HCT116 (cell line): ENCODE data around the gene KNDC1.

Experiments
- CTCF ChIP-seq, 3 experiments: fragments of 200-600 bp in 1 of 3; sonication (generic) in 1 of 3; IDR thresholded peaks in 2 of 3; conservative IDR thresholded peaks in 1 of 3; 2 replicates each; pipeline ENCODE4 v1.5.1; 2012 to 2017; ENCODE audit warnings: low read depth in 2 of 3, low read length in 2 of 3, antibody characterized with exemption in 1 of 3, borderline replicate concordance in 1 of 3, control low read depth in 1 of 3, mild to moderate bottlenecking in 1 of 3, mixed read lengths in 1 of 3, mixed run types in 1 of 3, moderate library complexity in 1 of 3; ENCODE audit not compliant: insufficient read depth in 1 of 3
- ELF1 ChIP-seq: IDR thresholded peaks from 2 replicates; pipeline ENCODE4 v1.6.1; 2012; ENCODE audit warnings: low read depth, borderline replicate concordance
- EZH2 ChIP-seq: fragments of 200-600 bp; sonication (generic); IDR thresholded peaks from 2 replicates; pipeline ENCODE4 v1.6.1; 2017; ENCODE audit warnings: antibody characterized with exemption, mixed run types
- EZH2phosphoT487 ChIP-seq: fragments of 200-600 bp; IDR thresholded peaks from 2 replicates; pipeline ENCODE4 v1.6.1; 2018; ENCODE audit warnings: antibody characterized with exemption, borderline replicate concordance
- POLR2A ChIP-seq: IDR thresholded peaks from 2 replicates; pipeline ENCODE4 v1.7.0; 2011; ENCODE audit warnings: borderline replicate concordance; ENCODE audit not compliant: insufficient read depth, insufficient read length; ENCODE audit errors: extremely low read depth
- POLR2AphosphoS5 ChIP-seq: IDR thresholded peaks from 2 replicates; pipeline ENCODE4 v1.6.1; 2011; ENCODE audit warnings: mild to moderate bottlenecking, low read depth, low read length, moderate library complexity
- RAD21 ChIP-seq: IDR thresholded peaks from 2 replicates; pipeline ENCODE4 v1.6.1; 2012; ENCODE audit warnings: low read depth, mild to moderate bottlenecking
- REST ChIP-seq: IDR thresholded peaks from 2 replicates; pipeline ENCODE4 v1.6.1; 2012; ENCODE audit warnings: low read depth
- SP1 ChIP-seq: IDR thresholded peaks from 2 replicates; pipeline ENCODE4 v1.6.1; 2012; ENCODE audit warnings: low read depth
- SRF ChIP-seq: IDR thresholded peaks from 2 replicates; pipeline ENCODE4 v1.6.1; 2012; ENCODE audit warnings: low read depth
- YY1 ChIP-seq: IDR thresholded peaks from 2 replicates; pipeline ENCODE4 v1.6.1; 2011; ENCODE audit warnings: low read length, low read depth, moderate library complexity, mild to moderate bottlenecking; ENCODE audit not compliant: insufficient replicate concordance; ENCODE audit errors: extremely low read depth
- ZFX ChIP-seq: fragments of 450-650 bp; IDR thresholded peaks from 2 replicates; pipeline ENCODE4 v1.6.1; 2017
- ZNF274 ChIP-seq: fragments of 200-500 bp; sonication (Bioruptor generic); IDR thresholded peaks from 2 replicates; pipeline ENCODE4 v1.6.1; 2014; ENCODE audit warnings: mild to moderate bottlenecking, low read depth, low read length, inconsistent platforms
- TF ChIP-seq, protein P1 (sequence below): IDR thresholded peaks from 2 replicates; pipeline ENCODE4 v1.6.1; 2011; ENCODE audit warnings: mild to moderate bottlenecking, low read length, moderate library complexity; ENCODE audit not compliant: insufficient replicate concordance; ENCODE audit errors: extremely low read depth

DNA sequence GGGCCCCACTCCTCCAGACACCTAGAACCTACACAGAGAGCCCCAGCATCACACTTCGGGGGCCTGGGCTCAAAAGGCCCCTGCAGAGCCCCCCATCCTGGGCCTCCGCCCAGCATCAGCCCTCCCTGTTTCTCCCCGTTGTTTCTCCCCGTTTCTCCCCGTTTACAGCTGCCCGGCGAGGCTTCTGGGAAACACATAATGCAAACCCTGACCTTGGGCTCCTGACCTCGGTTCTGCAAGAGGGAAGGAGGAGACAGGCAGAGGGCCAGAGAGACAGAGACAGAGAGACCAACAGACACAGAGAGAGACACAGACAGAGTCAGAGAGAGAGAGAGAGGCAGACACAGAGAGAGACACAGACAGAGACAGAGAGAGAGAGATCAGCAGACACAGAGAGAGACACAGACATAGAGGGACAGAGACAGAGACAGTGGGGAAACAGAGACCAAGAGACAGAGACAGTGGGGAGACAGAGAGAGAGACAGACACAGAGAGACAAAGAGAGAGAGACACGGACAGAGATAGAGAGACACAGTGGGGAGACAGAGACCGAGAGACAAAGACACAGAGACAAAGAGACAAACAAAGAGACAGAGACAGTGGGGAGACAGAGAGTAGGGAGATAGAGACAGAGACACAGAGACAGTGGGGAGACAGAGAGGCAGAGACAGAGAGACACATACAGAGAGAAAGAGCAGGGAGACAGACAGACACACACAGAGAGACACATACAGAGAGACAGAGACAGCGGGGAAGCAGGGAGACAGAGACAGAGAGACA is 90.1 kb downstream of the KNDC1 start:
- no peak for TF ChIP-seq RAD21
- no peak for TF ChIP-seq CTCF (IDR thresholded peaks at IDR 0.05 in 2 of 3, conservative IDR thresholded peaks at IDR 0.05 in 1 of 3; ENCODE audit: borderline replicate concordance in 1 of 3, insufficient read depth in 1 of 3, low read depth in 2 of 3, low read length in 2 of 3)
- no peak for TF ChIP-seq ZNF274
- TF ChIP-seq REST: no peak
- no peak for TF ChIP-seq SRF
- no peak for TF ChIP-seq EZH2
- no peak for TF ChIP-seq ZFX
- no peak for TF ChIP-seq POLR2A
- no peak for TF ChIP-seq ELF1
- TF ChIP-seq SP1: no peak
- TF ChIP-seq, protein P1, sequence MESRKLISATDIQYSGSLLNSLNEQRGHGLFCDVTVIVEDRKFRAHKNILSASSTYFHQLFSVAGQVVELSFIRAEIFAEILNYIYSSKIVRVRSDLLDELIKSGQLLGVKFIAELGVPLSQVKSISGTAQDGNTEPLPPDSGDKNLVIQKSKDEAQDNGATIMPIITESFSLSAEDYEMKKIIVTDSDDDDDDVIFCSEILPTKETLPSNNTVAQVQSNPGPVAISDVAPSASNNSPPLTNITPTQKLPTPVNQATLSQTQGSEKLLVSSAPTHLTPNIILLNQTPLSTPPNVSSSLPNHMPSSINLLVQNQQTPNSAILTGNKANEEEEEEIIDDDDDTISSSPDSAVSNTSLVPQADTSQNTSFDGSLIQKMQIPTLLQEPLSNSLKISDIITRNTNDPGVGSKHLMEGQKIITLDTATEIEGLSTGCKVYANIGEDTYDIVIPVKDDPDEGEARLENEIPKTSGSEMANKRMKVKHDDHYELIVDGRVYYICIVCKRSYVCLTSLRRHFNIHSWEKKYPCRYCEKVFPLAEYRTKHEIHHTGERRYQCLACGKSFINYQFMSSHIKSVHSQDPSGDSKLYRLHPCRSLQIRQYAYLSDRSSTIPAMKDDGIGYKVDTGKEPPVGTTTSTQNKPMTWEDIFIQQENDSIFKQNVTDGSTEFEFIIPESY: no peak
- no peak for TF ChIP-seq YY1
- no peak for TF ChIP-seq POLR2AphosphoS5
- no peak for TF ChIP-seq EZH2phosphoT487
